ACC112 (cell line): Measurements from ENCODE around the gene RARB.

Experiments used
- H2AFZ ChIP-seq: fragments of 200-600 bp; sonication (generic); one replicate; pipeline ENCODE4 v1.6.0; 2017; ENCODE audit warnings: antibody characterized with exemption, low read length; ENCODE audit not compliant: unreplicated experiment
- H3K27ac ChIP-seq: fragments of 200-600 bp; sonication (generic); 2 replicates; pipeline ENCODE4 v1.5.1; 2014; ENCODE audit warnings: low read depth, mild to moderate bottlenecking, antibody characterized with exemption, low read length, moderate library complexity
- H3K27me3 ChIP-seq: fragments of 200-600 bp; sonication (generic); 2 replicates; pipeline ENCODE4 v1.6.1; 2014; ENCODE audit warnings: mild to moderate bottlenecking, antibody characterized with exemption, low read length, moderate library complexity, mixed read lengths; ENCODE audit not compliant: insufficient read depth
- H3K36me3 ChIP-seq: fragments of 200-600 bp; sonication (generic); 2 replicates; pipeline ENCODE4 v1.6.1; 2016; ENCODE audit warnings: mild to moderate bottlenecking, antibody characterized with exemption, low read length, moderate library complexity, mixed read lengths; ENCODE audit not compliant: insufficient read depth
- H3K4me1 ChIP-seq: fragments of 200-600 bp; sonication (generic); one replicate; pipeline ENCODE4 v1.6.1; 2016; ENCODE audit warnings: low read length, mixed read lengths; ENCODE audit not compliant: insufficient read depth, unreplicated experiment, control insufficient read depth
- H3K4me3 ChIP-seq: fragments of 200-600 bp; sonication (generic); 2 replicates; pipeline ENCODE4 v1.5.1; 2014; ENCODE audit warnings: mild to moderate bottlenecking, low read depth, low read length
- H3K79me2 ChIP-seq: fragments of 200-600 bp; sonication (generic); one replicate; pipeline ENCODE4 v1.6.0; 2016; ENCODE audit warnings: low read length; ENCODE audit not compliant: control insufficient read depth, unreplicated experiment, insufficient read depth

The RARB gene

DNA sequence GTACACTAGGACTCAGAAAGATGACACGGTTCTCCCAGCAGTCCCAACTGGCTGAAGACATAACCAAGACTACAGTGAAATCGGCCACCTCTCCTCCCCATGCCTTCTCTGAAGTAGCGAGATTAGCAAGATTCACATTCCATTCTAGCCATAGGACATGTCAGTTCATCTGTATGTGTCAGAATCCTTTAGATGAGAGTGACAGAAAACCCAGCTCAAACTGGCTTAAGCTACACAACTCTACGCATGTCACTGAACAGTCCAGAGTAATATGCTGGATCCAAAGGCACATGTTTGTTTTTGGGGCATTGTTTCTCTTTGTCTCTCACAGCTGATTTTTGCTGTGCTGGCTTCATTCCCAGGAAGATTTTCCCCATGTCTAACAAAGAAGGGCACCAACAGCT is 75.8 kb downstream of the RARB start:
- H3K36me3 ChIP-seq, result no peaks in the 10 kb centered on the region
- peaks cover 26% of the 10 kb centered on the region for H3K4me1 ChIP-seq
- H2AFZ ChIP-seq, result peak overlapping the region; percentile 69
- H3K4me3 ChIP-seq, result no peak overlapping the region
- H3K79me2 ChIP-seq, result no peaks in the 10 kb centered on the region
- H3K27ac ChIP-seq, result no peak overlapping the region
- H3K27me3 ChIP-seq, result no peaks in the 10 kb centered on the region

DNA sequence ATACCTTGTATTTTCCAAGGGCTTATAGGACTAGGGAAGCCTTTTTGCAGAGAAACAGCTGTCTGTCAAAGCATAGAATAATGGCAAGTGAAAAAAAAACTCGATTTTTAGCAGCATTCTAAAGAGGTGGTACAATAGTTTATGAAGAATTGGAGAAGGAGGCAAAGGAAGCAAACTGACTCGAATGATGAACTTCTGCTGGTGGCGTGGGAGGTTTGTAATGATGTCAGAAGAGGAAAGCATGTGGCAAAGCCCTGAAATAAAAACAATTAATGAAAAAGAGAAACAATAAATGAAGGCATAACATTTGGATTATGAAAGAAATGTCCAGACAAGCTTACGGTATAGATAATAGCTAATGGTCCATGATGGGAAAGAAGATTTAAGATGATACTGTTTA is 77.5 kb downstream of the RARB start:
- H3K79me2 ChIP-seq, result no peaks in the 10 kb centered on the region
- peaks cover 39% of the 10 kb centered on the region for H3K4me1 ChIP-seq
- H3K36me3 ChIP-seq, result no peaks in the 10 kb centered on the region
- H3K27me3 ChIP-seq, result no peaks in the 10 kb centered on the region
- no peak overlapping the region for H3K27ac ChIP-seq
- H2AFZ ChIP-seq, result no peak overlapping the region
- no peak overlapping the region for H3K4me3 ChIP-seq

DNA sequence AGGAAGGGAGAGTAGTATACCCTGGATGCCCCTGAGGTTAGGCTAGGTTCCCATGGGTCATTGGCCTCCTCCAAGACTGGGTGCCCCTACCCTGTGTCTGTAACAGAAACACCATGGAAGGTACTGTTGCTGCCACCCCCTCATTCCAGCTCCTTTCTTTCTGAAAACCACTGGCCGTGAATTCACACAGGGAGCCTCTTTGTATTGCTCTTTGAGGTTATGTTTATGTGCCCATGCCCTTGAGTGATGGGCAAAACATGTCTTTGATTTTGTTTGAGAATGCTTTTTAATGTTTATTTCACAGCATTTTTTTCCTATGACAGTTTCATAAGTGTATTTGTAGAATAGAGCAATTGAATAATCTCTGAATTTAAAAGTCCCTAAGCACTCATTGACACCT is 79.7 kb downstream of the RARB start:
- H3K79me2 ChIP-seq, result no peaks in the 10 kb centered on the region
- H3K4me1 ChIP-seq, result peaks cover 39% of the 10 kb centered on the region
- H3K4me3 ChIP-seq, result no peak overlapping the region
- H3K36me3 ChIP-seq, result no peaks in the 10 kb centered on the region
- H3K27me3 ChIP-seq, result no peaks in the 10 kb centered on the region
- peak overlapping the region; percentile 82 for H3K27ac ChIP-seq
- H2AFZ ChIP-seq, result peak overlapping the region; percentile 69

DNA sequence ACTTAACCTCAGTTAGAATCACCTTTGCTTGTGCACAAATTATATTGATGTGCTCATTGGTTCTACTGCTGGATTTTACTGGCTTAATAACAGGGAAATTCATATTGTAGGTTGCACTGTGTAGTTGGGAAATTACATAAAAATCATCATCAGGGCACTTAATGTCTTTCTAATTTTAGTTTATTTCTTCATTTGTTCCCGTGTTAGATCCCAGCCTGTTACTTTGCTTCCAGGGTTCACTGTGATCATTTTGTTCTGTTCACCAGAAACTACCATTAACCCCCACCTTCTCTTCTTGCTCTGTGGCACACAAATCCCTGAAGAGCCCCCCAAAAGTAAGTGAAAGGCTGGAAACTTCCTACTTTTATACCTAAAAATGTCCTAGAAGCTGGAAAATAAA is 80.4 kb downstream of the RARB start:
- Histone ChIP-seq H3K4me3 (no peak overlapping the region), H3K27me3 (no peaks in the 10 kb centered on the region), H3K79me2 (no peaks in the 10 kb centered on the region), H3K4me1 (peaks cover 34% of the 10 kb centered on the region), H3K36me3 (no peaks in the 10 kb centered on the region), H2AFZ (peak overlapping the region; percentile 69), H3K27ac (peak overlapping the region; percentile 82)

DNA sequence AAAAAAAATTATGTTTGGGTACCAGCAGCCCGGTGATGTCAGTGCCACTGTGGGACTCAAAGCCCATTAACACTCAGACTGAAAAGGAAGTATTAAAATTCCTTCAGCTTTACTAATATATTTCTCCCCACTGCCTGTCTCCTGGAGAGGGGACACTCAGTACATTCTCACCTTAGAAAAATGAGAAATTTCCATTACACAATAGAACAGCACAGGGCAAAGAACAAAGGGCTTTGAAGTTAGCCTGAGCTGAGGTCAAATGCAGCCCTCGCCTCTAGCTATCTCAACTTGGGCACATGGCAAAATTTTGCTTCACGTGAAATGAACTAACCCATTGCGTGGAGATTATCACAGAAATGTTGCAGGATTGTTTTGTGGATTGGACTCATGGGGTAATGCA is 80.8 kb downstream of the RARB start:
- no peaks in the 10 kb centered on the region for H3K36me3 ChIP-seq
- H3K4me3 ChIP-seq, result no peak overlapping the region
- H3K4me1 ChIP-seq, result peaks cover 31% of the 10 kb centered on the region
- no peaks in the 10 kb centered on the region for H3K79me2 ChIP-seq
- H2AFZ ChIP-seq, result peak overlapping the region; percentile 69
- H3K27me3 ChIP-seq, result no peaks in the 10 kb centered on the region
- peak overlapping the region; percentile 82 for H3K27ac ChIP-seq

DNA sequence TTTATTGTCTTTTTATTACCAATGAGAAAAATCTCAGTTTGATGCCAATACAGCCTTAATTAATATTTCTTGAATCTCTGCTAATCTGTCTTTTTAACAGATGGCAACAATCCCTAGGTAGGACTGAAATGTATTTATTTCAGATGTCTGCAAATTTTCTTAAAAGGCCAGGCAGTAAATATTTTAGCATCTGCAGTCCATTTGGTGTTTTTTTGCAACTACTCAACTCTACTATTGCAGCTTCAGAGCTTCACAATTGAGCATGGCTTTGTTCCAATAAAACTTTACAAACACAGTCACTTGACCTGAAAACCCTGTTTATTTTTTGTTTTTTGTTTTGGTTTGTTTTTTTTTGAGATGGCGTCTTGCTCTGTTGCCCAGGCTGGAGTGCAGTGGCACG is 82.7 kb downstream of the RARB start:
- Histone ChIP-seq H3K4me1 (peaks cover 34% of the 10 kb centered on the region), H2AFZ (no peak overlapping the region), H3K36me3 (no peaks in the 10 kb centered on the region), H3K4me3 (no peak overlapping the region), H3K27me3 (no peaks in the 10 kb centered on the region), H3K27ac (no peak overlapping the region), H3K79me2 (no peaks in the 10 kb centered on the region)

DNA sequence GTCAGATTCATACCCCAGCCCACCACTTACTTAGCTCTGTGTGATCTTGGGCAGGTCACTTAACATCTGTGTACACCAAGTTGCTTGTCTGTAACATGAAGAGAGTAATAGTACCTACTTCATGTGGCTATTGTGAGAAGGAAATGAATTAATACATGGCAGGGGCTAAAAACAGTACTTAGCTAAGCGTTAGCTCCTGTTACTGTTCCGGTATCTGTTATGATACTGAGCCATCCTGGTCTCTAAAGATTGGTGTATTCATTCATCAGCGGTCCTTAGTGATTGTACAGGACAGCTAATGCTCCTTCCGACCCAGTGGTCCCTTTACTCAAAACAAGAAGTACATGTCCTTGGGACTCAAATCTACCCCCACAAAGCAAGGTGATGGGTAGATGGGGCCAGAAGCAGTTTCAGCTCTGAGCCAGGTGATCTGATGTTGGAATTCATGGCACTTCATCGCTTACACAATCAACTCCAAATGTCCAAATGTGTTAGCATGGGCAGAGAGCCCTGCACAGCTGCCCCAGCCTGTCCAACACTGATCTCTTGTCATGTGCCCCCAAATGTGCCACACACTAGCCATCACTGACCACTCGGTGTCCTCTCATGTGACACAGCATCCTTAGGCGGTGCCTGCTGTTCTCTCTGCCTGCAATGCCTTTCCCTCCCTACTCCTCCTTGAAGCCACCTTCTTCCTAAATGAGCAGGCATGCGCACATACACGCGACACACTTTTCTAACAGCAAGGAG is 84.1 kb downstream of the RARB start:
- Histone ChIP-seq H3K36me3 (no peaks in the 10 kb centered on the region), H3K27me3 (no peaks in the 10 kb centered on the region), H3K4me1 (peaks cover 34% of the 10 kb centered on the region), H3K4me3 (no peak overlapping the region), H2AFZ (no peak overlapping the region), H3K27ac (no peak overlapping the region), H3K79me2 (no peaks in the 10 kb centered on the region)

DNA sequence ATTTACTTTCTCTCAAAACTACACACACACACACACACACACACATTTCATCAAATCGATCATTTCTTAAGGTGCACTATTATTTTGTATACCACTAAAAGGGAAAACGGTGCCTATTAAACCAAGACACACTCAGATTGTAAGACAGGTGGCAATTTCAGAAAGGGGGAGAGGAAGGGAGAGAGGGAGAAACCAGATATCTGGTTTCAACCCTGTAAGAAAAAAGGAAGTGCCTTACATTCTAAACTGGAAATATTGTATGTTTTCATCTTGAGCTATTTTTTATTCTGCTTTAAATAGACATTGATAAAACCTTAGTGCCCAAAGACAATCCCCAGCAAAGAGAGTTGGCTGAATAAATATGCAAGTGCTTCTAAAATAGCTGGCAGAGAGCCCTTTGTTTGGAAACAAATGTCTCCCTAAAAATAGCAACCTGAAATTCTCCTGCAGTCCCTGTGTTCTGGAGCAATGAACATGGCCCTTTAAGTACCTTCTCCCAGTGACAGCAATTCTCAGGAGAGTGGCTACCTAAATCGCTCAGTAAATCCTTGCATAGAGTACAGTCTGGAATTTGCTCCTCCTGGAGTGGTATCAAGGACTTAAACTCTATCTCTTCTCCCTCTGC is 85.7 kb downstream of the RARB start:
- Histone ChIP-seq H2AFZ (no peak overlapping the region), H3K79me2 (no peaks in the 10 kb centered on the region), H3K27ac (no peak overlapping the region), H3K4me3 (no peak overlapping the region), H3K36me3 (no peaks in the 10 kb centered on the region), H3K27me3 (no peaks in the 10 kb centered on the region), H3K4me1 (peaks cover 19% of the 10 kb centered on the region)

DNA sequence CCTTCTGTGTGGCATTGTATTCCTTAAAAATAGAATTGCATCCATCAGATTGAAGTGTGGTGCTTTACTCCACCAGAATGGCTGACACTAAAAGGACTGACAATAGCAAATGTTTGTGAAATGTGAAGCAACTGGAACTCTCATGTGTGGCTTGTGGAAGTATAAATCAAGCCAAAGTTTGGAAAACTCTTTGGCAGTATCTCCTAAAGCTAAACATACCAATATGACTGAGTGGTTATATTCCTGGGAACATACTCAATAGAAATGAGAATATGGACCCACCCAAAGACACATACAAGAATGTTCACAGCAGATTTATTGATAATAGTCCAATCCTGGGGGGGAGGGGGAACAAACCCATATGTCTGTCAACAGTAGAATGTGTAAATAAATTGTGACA is 87.1 kb downstream of the RARB start:
- Histone ChIP-seq H3K4me1 (peaks cover 5% of the 10 kb centered on the region), H3K27ac (no peak overlapping the region), H2AFZ (no peak overlapping the region), H3K27me3 (no peaks in the 10 kb centered on the region), H3K79me2 (no peaks in the 10 kb centered on the region), H3K4me3 (no peak overlapping the region), H3K36me3 (no peaks in the 10 kb centered on the region)

DNA sequence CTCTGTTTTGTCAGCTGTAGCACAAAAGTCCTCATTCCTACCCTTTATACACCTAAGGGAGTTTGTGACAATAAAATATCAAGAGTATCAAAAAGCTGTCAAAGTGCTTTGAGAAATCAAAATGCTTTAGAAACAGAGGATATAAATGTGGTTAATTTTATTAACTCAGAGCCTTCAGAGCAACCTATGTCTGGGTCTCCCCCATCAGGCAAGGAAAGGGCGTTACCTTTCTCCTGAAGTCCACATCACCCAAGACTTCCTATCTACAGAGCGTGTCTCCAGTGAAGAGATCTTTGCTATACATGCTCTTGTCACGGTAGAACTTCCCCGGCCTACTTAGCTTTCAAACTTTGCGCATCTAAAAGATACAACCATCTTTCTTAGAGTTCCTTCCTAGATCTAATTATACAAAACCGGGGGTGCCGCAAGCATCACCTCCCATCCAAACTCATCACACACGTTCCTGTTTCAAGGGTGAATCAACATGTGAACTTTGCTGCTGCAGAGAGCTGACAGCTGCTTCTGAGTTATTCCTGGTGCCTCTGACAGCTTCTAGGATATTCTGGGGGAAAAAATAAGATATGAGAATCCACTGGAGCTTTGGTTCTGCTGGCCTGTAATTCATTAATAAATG is 93.0 kb downstream of the RARB start:
- no peak overlapping the region for H2AFZ ChIP-seq
- H3K4me3 ChIP-seq, result no peak overlapping the region
- H3K27ac ChIP-seq, result no peak overlapping the region
- H3K4me1 ChIP-seq, result no peaks in the 10 kb centered on the region
- H3K27me3 ChIP-seq, result no peaks in the 10 kb centered on the region
- no peaks in the 10 kb centered on the region for H3K36me3 ChIP-seq
- no peaks in the 10 kb centered on the region for H3K79me2 ChIP-seq

DNA sequence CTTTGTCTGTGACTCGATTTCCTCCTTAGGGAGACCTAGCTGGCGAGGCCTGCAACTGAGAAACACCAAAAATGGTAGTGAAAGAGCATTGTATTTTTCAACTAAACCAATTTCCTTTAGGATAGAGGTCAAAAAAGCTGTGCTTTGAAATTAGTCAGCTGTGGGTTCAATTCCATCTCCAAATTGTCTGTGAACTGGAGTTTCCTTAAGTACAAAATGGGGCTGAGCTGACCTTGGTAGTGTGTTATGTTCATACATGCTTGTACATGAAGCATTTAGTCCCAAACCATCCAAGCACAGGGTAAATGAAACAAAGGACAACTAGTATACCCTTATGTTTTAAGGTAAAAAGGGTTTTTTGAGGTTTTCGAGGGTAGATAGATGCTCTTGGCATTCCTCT is 99.3 kb downstream of the RARB start:
- Histone ChIP-seq H3K4me1 (no peaks in the 10 kb centered on the region), H3K27ac (no peak overlapping the region), H2AFZ (no peak overlapping the region), H3K4me3 (no peak overlapping the region), H3K27me3 (no peaks in the 10 kb centered on the region), H3K36me3 (no peaks in the 10 kb centered on the region), H3K79me2 (no peaks in the 10 kb centered on the region)
